ENCODE results near the gene GPX3. TPM values are rescaled to one million over a fixed set of nuclear protein-coding genes. Genes with fewer than 3 reads are reported as not detected.

Gene GPX3
- total and polyA plus RNA-seq, 2 of the 13 experiments (the other 11 are each of a cell fraction or from before 2014, with no cell fraction given) = 33.8 to 1,892 TPM

GRCh38 chr5:151004499-151004898 is 15.9 kb upstream of the GPX3 start (continued):
- no peak for TF ChIP-seq DMTF1 (CRISPR knock-in tag; IDR thresholded peaks at IDR 0.05)
- no peak for TF ChIP-seq SALL2 (CRISPR knock-in tag; IDR thresholded peaks at IDR 0.05)
- no peak for TF ChIP-seq TRIM22 (IDR thresholded peaks at IDR 0.05)
- no peak for TF ChIP-seq ZBTB8A (CRISPR knock-in tag; IDR thresholded peaks at IDR 0.05; ENCODE audit: borderline replicate concordance, low read depth)
- no peak for TF ChIP-seq ZFP91 (CRISPR knock-in tag; IDR thresholded peaks at IDR 0.05; ENCODE audit: borderline replicate concordance)
- no peak for TF ChIP-seq ZNF407 (CRISPR knock-in tag; IDR thresholded peaks at IDR 0.05; ENCODE audit: not compliant biosample characterization)
- no peak for TF ChIP-seq HOMEZ (CRISPR knock-in tag; IDR thresholded peaks at IDR 0.05; ENCODE audit: low read depth)
- TF ChIP-seq RCOR2 (CRISPR knock-in tag; IDR thresholded peaks at IDR 0.05) = 0 out of 2 replicates have a peak, but pooled peaks have one; percentile 40
- TF ChIP-seq AFF4 (CRISPR knock-in tag; IDR thresholded peaks at IDR 0.05) = no peak
